HG03575 (cell line): ENCODE data around the gene PRMT9.

Experiments
- ATAC-seq: cut with Tn5 transposase; IDR thresholded peaks from one replicate; pipeline ENCODE4 v1.9.1; 2021; ENCODE audit not compliant: unreplicated experiment, insufficient number of reproducible peaks, low FRiP score; ENCODE audit errors: extremely low read depth

Gene PRMT9

DNA sequence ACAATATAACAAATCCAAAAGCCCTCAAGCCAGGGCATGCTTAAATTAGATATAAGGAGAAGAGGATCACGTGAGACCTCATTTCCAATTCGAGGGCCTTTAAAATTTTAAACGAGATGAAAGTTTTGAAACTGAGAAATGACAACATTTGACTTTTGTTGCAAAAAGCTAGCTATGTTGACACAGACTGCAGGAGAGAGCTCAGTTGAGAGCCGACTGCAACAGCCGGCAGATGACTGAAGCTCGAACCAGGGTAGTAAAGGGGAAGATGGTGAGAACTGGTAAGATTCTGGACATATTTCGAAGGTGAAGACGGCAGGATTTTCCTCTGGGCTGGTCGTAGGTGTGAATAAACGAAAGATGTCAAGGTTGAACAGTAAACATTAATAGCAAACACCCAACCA lies 773 bp downstream of the PRMT9 start:
- ATAC-seq, result no peak

DNA sequence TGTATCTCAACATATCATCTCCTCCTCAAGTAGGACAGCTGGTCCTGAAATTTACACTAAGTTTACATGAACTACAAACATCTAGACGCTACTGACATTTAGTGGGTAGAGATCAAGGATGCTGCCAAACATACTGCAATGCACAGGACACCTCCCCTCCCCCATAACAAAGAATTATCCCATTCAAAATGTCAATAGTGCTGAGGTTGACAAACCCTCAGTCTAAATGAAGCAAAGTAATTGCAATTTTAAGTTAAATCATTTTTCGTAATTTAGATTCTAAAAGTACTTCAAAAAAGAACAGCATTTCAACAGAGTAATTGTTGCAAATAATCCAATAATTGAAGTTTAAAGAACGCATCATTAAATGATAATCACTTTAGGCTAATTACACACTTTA lies 1.2 kb downstream of the PRMT9 start:
- no peak for ATAC-seq

DNA sequence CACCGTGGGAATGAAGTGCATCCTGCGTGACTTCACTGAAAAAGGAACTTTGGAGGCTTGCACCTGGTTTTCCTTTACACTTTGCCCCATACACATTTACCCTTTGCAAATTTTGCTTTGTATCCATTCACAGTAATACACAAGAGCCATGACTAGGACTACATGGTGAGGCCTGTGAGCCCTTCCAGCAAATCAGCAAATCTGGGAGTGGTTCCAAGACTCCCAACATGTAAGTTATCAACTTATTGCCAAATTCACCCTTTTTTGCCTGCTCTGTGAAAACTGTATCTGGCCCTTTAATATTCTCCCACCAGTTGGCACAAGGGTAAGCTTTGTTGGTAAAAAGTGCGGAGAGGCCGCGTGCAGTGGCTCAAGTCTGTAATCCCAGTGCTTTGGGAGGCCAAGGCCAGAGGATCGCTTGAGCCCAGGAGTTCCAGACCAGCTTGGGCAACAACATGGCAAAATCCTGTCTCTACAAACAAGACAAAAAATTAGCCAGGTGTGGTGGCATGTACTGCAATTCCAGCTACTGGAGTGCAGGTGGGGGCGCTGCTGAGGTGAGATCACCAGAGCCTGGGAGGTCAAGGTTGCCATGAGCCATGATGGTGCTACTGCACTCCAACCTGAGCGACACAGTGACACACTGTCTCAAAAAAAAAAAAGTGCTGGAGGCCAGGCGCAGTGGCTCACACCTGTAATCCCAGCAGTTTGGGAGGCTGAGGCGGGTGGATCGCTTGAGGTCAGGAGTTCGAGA lies 5.0 kb downstream of the PRMT9 start:
- no peak for ATAC-seq

DNA sequence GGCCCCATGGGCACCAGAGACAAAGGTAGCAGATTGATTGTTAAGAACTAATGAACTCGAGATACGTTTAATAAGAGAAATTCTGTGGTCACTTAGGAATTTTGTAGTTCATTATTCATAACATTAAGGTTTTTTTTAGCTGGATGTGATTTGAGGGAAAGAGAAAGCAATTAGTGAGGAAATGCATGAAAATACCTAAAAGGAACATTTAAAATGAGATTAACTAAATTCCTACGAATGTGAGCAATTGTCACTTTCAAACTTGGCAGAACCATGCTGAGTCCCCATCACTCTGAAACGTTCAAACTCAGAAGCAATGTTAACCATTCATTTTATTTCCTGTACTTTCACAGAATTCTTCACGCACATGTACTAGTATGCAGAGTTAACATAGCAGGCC lies 5.9 kb downstream of the PRMT9 start:
- no peak for ATAC-seq

DNA sequence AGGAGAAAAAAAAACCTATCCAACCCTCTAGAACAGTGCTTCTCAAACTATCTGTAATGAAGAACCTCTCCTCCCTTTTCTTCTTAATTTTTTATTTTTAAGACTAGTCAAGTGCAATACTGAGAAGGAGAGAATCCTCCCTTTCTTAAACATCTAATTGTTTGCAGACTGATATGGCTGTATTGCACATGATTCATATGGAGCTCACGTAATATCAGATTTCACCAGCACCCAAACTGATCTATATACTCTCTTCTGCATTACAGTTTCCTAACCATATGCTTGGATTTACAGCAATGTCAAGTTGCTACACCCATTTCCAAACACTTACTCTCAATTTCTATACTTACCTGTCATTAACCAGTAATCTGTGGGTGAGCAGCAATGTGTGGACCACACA lies 9.5 kb downstream of the PRMT9 start:
- ATAC-seq, result no peak

DNA sequence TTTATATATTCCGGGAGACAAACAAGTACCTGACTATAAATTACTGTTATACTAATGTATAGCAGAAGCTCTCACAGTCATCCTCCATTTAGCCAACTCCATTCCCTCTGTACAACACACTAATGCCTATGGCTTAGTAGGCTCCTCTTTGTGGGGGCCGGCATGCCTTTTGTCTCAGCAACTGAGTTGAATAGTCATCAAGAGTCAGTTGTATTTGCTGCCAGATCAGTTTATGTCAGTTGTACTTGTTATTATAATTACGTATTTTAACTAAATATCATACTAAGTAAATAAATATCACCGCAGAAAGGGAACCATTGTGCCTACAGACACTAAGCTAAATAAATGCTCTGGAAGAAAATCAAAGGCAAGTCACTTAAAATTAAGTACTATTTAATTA lies 9.9 kb downstream of the PRMT9 start:
- ATAC-seq, result no peak

DNA sequence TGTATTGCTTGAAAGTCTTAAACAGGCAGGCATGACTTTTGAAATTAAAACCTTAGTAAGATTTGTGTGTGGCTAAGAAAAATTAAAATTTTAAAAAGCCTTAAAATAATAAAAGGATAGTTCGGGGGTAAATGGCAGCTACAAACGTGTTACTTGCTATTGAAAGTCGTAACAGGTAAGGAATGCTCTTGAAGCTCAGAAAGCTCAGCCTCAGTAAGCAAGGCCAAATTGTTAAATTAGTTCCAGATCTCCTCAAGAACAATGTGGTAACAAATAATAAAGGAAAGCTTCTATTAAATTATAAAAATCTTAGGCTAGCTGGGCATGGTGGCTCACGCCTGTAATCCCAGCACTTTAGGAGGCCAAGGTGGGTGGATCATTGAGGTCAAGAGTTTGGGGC lies 25.5 kb downstream of the PRMT9 start:
- ATAC-seq, result no peak

DNA sequence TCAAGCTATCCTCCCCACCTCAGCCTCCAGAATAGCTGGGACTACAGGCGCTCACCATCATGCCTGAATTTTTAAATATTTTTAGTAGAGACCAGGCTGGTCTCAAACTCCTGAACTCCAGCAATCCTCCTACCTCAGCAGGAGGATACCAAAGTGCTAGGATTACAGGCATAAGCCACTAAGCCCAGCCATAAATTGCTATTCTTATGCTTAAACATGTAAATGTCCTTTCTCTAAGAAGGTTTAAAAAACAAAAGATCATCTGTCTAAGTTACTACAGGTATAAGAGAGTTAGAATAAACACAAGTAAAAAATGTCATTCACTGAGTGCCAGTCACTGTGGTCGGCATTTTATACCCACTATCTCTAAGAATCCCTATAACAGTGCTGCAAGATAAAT lies 28.3 kb downstream of the PRMT9 start:
- ATAC-seq, result no peak

DNA sequence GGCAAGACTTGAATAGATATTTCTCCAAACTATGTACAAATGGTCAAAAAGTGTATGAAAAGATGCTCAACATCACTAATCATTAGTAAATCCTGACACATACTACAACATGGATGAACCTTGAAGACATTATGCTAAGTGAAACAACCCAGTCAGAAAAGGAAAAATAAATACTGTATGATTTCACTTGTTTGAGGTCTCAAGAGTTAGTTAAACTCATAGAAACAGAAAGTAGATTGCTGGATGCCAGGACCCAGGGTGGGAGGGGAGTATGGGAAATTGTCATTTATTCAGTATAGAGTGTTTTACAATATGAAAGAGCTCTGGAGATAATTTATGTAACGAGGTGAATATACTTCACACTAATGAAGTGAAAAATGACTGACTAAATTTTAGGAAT lies 32.4 kb downstream of the PRMT9 start:
- no peak for ATAC-seq

DNA sequence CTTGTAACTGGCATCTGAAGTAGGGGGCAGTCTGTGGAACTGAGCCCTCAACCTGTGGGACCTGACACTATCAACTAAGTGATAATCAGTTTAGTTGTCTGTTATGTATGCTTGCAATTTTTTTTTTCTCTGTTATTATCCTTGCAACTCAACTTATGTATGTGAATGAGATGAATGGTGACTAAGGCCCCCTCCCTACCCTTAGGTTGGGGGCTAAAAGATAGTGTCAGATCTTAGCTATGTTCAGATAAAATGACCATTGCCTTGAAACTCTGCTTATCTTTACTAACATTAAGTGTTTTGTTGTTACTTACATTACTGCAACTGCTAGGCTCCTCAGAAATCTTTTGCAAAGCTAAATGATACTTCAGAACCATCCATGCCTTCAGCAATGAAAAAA lies 35.3 kb downstream of the PRMT9 start:
- no peak for ATAC-seq

DNA sequence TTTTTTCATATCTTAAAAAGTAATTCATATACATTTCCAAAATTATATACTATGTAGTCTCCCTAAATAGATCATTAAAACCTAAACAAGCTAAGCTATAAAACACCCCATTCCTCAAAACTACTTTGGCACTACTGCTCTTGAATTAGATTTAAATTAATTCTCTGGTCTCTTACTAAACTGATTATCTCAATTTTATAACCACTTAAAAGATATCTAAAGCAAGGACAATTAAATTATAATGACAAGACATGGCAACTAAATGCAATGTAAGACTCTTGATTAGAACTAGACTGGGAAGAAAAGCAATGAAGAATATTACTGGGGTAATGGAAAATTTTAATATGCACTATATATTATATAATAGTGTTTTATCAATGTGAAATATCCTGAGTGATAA lies 38.9 kb downstream of the PRMT9 start:
- no peak for ATAC-seq

DNA sequence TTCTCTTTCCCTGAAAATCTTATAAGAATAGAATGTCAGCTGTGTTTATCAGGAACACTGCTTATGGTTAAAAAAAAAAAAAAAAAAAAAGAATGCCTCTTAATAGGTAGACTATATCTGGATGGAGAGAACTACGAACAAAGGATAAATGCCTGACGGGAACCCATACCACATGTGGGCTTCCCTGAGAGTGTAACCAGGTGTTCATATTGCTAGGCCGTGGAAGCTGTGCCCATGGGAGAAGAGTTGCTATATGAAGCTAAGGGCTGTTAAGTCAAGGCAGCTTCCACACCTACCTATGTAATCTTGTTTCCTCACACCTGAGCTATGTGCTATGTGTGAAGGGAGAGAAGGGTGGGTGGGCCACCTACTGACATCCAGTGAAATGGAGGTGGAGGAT lies 39.5 kb downstream of the PRMT9 start:
- ATAC-seq, result no peak

DNA sequence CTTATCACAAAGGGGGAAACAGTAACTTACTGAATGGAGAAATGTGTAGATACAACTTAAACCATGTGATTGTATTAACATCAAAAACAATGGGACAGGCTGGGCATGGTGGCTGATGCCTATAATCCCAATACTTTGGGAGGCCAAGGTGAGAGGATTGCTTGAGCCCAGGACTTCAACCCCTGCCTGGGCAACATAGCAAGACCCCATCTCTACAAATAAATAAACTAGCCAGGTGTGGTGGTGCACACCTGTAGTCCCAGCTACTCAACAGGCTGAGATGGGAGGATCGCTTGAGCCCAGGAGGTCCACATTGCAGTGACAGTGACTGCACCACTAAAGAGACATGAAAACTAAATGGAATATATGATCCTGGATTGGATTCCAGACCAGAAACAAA lies 40.3 kb downstream of the PRMT9 start:
- ATAC-seq, result no peak

DNA sequence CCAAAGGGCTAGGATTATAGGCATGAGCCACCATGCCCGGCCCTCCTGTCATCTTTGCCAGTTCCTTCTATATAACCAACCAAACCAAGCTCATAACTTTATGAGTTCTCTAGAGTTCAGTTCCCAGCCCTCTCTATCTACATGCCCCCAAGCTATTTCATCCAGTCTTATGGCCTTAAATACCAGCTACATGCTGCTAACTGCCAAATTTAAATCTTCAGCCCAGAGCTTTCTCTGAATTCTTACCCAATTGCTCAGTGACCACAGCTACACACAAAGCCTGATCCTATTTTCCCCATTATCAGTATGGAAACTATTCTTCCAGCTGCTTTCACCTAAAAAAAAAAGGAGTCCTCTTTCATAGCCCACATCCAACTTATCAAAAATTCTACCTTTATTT lies 43.6 kb downstream of the PRMT9 start:
- no peak for ATAC-seq

DNA sequence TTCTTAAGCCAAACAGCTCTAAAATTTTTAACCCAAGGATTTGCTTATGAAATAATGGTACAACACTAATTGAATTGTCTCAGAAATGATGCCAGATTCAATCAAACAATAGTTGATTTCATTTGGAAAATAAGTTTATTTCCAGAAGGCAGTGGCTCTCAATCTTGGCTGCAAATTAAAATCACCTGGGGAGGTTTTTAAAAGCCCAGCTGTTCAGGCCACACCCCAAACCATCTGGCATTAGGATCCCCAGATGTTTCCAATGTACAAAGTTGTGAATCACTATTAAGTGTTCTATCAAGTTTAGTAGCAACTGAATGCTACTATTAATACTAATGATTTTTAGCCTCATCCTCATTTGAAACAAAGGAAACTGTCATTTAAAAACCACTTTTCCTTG lies 44.6 kb downstream of the PRMT9 start:
- ATAC-seq, result no peak

DNA sequence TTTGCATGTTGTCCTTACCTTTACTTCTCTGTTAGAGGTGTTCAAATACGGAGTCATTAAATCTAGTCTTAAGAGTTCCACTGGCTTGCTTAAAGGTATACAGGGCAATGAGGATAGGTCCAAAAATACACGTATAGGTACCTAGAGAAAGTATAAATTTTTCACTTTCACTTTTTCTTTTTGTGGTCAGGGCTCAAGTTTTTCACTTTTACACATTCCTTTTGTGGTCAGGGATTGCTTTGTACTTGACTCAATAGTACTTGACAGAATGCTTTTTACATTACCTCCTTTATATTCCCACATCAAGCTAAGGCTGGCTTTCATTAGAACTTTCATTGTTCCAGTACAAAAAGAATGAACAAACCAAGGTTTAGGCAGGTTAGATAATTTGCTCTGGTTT lies 45.0 kb downstream of the PRMT9 start:
- no peak for ATAC-seq

DNA sequence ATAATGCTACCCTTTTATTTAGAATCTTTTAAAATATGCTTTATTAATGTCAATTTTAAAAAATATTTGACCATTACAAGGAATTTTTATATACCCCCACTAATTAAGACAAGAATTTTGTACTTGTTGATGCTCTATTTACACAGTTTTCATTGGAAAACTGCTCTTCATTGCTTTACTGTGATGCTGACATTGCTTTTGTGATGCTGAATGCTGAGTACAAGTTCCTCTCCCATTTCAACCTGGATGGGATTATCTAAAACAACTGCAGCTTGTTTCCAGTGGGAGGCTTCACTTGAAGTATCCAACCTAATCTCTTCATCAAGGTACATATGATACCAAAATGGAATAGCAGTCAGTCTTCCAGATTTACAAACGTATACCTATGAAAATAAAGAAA lies 45.6 kb downstream of the PRMT9 start:
- ATAC-seq, result no peak

DNA sequence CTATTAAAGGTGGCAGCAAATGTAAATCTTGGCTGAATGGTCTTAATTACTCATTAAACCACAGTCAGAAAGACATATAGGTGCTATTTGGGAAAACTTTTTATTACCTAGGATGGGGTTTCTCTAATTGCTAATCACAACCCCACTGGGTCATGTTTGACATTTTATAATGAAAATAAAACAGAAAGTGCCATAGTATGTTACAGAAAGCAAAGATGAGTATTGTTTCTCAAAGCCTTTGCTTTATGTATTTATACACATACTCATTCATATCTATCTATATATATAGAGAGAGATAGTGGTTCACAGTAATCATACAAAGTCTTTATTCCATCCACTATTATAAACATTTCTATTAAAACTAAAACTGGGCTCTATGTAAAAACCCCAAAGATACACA lies 48.6 kb downstream of the PRMT9 start:
- ATAC-seq, result no peak

DNA sequence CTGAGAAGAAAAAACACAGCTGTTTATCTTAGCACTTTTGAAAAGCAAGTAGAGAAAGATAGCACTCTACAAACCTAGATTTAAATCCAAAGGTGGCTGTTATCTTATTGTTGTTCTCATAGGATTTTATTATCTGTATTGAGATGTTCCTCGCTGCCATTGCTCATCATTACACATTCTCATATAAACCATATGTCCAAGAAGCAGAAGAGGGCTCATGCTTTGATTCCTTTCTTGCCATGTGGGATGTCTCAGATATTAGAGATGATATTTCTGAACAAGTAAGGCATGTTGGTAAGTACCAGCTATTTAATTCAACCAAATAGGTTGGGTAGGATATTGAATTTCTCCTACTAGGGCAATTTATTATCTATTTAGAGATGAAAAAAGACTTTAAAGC lies 50.3 kb downstream of the PRMT9 start:
- no peak for ATAC-seq

DNA sequence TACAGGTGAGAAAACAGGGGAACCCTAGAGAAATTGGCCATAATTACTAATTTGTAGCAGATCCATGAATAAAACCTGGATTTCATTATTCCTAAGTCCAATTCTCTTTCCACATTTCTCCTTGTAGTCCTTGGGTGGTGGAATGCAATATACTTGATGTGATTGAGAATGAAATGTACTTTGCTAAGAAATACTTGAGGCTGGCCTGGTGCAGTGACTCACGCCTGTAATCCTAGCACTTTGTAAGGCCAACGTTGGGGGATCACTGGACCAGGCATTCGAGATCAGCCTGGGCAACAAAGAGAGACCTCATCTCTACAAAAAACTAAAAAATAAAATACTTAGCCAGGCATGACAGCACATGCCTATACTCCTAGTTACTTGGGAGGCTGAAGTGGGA lies 50.9 kb downstream of the PRMT9 start:
- no peak for ATAC-seq
